Measurements from ENCODE around the gene SPDYE3. TPM values are rescaled to one million over a fixed set of nuclear protein-coding genes. Genes with fewer than 3 reads are reported as not detected.

SPDYE3 gene, protein sequence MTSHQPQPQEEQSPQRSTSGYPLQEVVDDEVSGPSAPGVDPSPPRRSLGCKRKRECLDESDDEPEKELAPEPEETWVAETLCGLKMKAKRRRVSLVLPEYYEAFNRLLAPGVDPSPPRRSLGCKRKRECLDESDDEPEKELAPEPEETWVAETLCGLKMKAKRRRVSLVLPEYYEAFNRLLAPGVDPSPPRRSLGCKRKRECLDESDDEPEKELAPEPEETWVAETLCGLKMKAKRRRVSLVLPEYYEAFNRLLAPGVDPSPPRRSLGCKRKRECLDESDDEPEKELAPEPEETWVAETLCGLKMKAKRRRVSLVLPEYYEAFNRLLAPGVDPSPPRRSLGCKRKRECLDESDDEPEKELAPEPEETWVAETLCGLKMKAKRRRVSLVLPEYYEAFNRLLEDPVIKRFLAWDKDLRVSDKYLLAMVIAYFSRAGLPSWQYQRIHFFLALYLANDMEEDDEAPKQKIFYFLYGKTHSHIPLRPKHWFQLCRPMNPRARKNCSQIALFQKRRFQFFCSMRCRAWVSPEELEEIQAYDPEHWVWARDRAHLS
- not detected in 5 replicates for total RNA-seq (2022; extraction: Qiagen RNA extraction; ENCODE audit: low read depth)

DNA sequence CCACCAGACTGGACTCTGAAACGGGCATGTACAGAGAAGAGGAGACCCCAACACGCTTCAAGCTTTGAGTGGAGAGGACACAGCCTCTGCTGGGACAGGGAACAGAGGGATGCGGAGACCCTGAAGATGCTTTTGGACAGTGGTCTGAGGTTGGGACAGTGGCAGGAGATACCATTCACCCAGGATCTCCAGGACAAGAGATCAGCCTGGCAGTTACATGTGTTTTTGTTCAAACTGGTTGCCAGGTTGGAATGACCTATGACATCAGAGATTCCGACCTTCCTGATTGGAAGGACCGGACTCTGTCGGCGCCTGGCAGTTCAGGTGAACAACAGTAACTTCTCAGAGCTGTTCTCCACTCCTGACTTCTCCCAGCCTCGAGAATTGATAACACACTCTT is at the start of gene SPDYE3:
TSS of gene SPDYE3 (plus strand) at position 301 of the 400 bp plus-strand sequence. CDS start 184 bp downstream, outside the sequence.

DNA sequence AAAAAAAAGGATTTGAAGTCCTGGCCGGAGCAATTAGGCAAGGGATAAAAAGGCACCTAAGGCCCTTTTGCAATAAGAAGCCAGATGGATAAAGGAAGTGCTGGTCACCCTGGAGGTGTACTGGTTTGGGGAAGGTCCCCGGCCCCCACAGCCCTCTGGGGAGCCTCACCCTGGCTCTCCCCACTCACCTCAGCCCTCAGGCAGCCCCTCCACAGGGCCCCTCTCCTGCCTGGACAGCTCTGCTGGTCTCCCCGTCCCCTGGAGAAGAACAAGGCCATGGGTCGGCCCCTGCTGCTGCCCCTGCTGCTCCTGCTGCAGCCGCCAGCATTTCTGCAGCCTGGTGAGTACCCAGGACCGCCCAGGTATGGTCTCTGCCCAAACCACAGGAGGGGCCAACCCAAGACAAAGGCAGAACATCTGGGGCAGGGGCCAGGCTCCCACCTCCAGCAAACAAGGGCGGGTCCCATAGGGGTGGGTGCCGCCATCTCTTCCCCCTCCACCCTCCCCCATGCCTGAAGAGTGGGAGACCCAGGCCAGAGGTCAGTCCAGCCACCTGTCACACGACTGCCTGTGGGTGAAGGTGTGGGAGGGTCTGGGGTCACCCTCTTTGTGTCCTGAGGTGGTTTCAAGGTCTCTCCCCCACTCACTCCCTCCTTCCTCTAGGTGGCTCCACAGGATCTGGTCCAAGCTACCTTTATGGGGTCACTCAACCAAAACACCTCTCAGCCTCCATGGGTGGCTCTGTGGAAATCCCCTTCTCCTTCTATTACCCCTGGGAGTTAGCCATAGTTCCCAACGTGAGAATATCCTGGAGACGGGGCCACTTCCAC is 50.7 kb downstream of the SPDYE3 start, which contains the start of gene PILRB:
TSS of gene PILRB (plus strand) at position 91 of the 830 bp plus-strand sequence. CDS start at position 277, 186 bp downstream.

Other genes with a start within 250 kb of the SPDYE3 start
- gene ZNF3, start 226.0 kb upstream of the SPDYE3 start, total RNA-seq (2022; extraction: Qiagen RNA extraction; ENCODE audit: low read depth): 20.3 to 23.8 TPM (median 21.1 TPM) in 5 replicates
- gene COPS6, start 218.7 kb upstream of the SPDYE3 start, total RNA-seq (2022; extraction: Qiagen RNA extraction; ENCODE audit: low read depth): 151 to 191 TPM (median 180 TPM) in 5 replicates
- gene MCM7, start 206.3 kb upstream of the SPDYE3 start, total RNA-seq (2022; extraction: Qiagen RNA extraction; ENCODE audit: low read depth): 221 to 243 TPM (median 236 TPM) in 5 replicates
- 12.9 to 15.9 TPM (median 14.6 TPM) in 5 replicates for gene AP4M1, start 206.1 kb upstream of the SPDYE3 start, total RNA-seq (2022; extraction: Qiagen RNA extraction; ENCODE audit: low read depth)
- gene TAF6, start 188.3 kb upstream of the SPDYE3 start, total RNA-seq (2022; extraction: Qiagen RNA extraction; ENCODE audit: low read depth): 57.2 to 64.6 TPM (median 62.0 TPM) in 5 replicates
- gene CNPY4, start 188.1 kb upstream of the SPDYE3 start, total RNA-seq (2022; extraction: Qiagen RNA extraction; ENCODE audit: low read depth): 7.9 to 11.7 TPM (median 9.9 TPM) in 5 replicates
- gene MBLAC1, start 180.7 kb upstream of the SPDYE3 start, total RNA-seq (2022; extraction: Qiagen RNA extraction; ENCODE audit: low read depth): 2.0 to 3.1 TPM (median 2.6 TPM) in 5 replicates
- gene LAMTOR4, start 158.8 kb upstream of the SPDYE3 start, total RNA-seq (2022; extraction: Qiagen RNA extraction; ENCODE audit: low read depth): 167 to 200 TPM (median 171 TPM) in 5 replicates
- 9.5 to 13.5 TPM (median 13.1 TPM) in 5 replicates for gene TRAPPC14, start 149.0 kb upstream of the SPDYE3 start, total RNA-seq (2022; extraction: Qiagen RNA extraction; ENCODE audit: low read depth)
- gene GAL3ST4, start 139.1 kb upstream of the SPDYE3 start, total RNA-seq (2022; extraction: Qiagen RNA extraction; ENCODE audit: low read depth): 0.07 to 0.26 TPM (median 0.10 TPM) in 3 of 5 replicates, not detected in the others
- gene GPC2, start 130.3 kb upstream of the SPDYE3 start, total RNA-seq (2022; extraction: Qiagen RNA extraction; ENCODE audit: low read depth): 0.32 to 1.5 TPM (median 0.84 TPM) in 5 replicates
- 0.21 to 0.72 TPM (median 0.21 TPM) in 3 of 5 replicates, not detected in the others for gene STAG3, start 129.8 kb upstream of the SPDYE3 start, total RNA-seq (2022; extraction: Qiagen RNA extraction; ENCODE audit: low read depth)
- gene PVRIG, start 87.8 kb upstream of the SPDYE3 start, total RNA-seq (2022; extraction: Qiagen RNA extraction; ENCODE audit: low read depth): 0.08 TPM in 1 of 5 replicates, not detected in the others
- 24.0 to 30.9 TPM (median 29.5 TPM) in 5 replicates for gene PILRB, start 50.4 kb downstream of the SPDYE3 start, total RNA-seq (2022; extraction: Qiagen RNA extraction; ENCODE audit: low read depth)
- gene PILRA, start 65.8 kb downstream of the SPDYE3 start, total RNA-seq (2022; extraction: Qiagen RNA extraction; ENCODE audit: low read depth): 3.5 to 6.3 TPM (median 5.6 TPM) in 5 replicates
- gene ZCWPW1, start 121.0 kb downstream of the SPDYE3 start, total RNA-seq (2022; extraction: Qiagen RNA extraction; ENCODE audit: low read depth): 1.1 to 1.6 TPM (median 1.2 TPM) in 5 replicates
- 32.4 to 45.9 TPM (median 39.6 TPM) in 5 replicates for gene MEPCE, start 122.1 kb downstream of the SPDYE3 start, total RNA-seq (2022; extraction: Qiagen RNA extraction; ENCODE audit: low read depth)
- 38.1 to 56.4 TPM (median 50.9 TPM) in 5 replicates for gene PPP1R35, start 128.8 kb downstream of the SPDYE3 start, total RNA-seq (2022; extraction: Qiagen RNA extraction; ENCODE audit: low read depth)
- gene SPACDR, start 156.6 kb downstream of the SPDYE3 start, total RNA-seq (2022; extraction: Qiagen RNA extraction; ENCODE audit: low read depth): 0.65 to 1.3 TPM (median 0.70 TPM) in 5 replicates
- gene TSC22D4, start 171.5 kb downstream of the SPDYE3 start, total RNA-seq (2022; extraction: Qiagen RNA extraction; ENCODE audit: low read depth): 37.3 to 47.4 TPM (median 46.6 TPM) in 5 replicates
- 2.8 to 3.5 TPM (median 3.3 TPM) in 5 replicates for gene NYAP1, start 176.2 kb downstream of the SPDYE3 start, total RNA-seq (2022; extraction: Qiagen RNA extraction; ENCODE audit: low read depth)
- gene AGFG2, start 231.5 kb downstream of the SPDYE3 start, total RNA-seq (2022; extraction: Qiagen RNA extraction; ENCODE audit: low read depth): 16.6 to 27.4 TPM (median 25.2 TPM) in 5 replicates